Activated CD8-positive, alpha-beta memory T cell treated with anti-CD3 and anti-CD28 coated beads, Interleukin-2, amount 10 ng/mL, durations not matched to agents 7 days and 5 days (primary cell): ENCODE data around the gene FANCE. TPM values are rescaled to one million over a fixed set of nuclear protein-coding genes. Genes with fewer than 3 reads are reported as not detected.
"Not testable (repeated sequence)": the region's sequence is repeated elsewhere in the genome, so short reads cannot be mapped to it uniquely, and the experiment has no call there.

Experiments
- ATAC-seq: fragments of 150-1000 bp; cut with Tn5 transposase; one replicate; pipeline ENCODE4 v1.10.0; 2021; ENCODE audit warnings: moderate library complexity
- CTCF ChIA-PET: fragments of 350-600 bp; sonication (Branson Sonifier 250); formaldehyde crosslinking; loops from one replicate; lab custom pipeline; 2021; ENCODE audit warnings: antibody characterized with exemption; lab: Charles Lee
- DNase-seq: peaks from one replicate; pipeline ENCODE4 v3.0.0-alpha.2; 2020
- H3K27ac Mint-ChIP-seq: one replicate; pipeline ENCODE4 v1.8.0; 2021; ENCODE audit warnings: mild to moderate bottlenecking, mixed read lengths
- H3K27me3 Mint-ChIP-seq: one replicate; pipeline ENCODE4 v1.8.0; 2021; ENCODE audit warnings: mixed read lengths
- H3K36me3 Mint-ChIP-seq: one replicate; pipeline ENCODE4 v1.8.0; 2021; ENCODE audit warnings: mild to moderate bottlenecking, mixed read lengths
- H3K4me1 Mint-ChIP-seq: one replicate; pipeline ENCODE4 v1.8.0; 2021; ENCODE audit warnings: mixed read lengths
- H3K4me3 Mint-ChIP-seq: one replicate; pipeline ENCODE4 v1.8.0; 2021; ENCODE audit warnings: mild to moderate bottlenecking, moderate library complexity, mixed read lengths
- H3K9me3 Mint-ChIP-seq: one replicate; pipeline ENCODE4 v1.8.0; 2022; ENCODE audit warnings: low read depth, mixed read lengths
- total RNA-seq, 2 experiments: library from RNA; stranded (reverse); gene quantifications; one replicate each; pipeline ENCODE4 v1.2.3, GENCODE V29; 2021

Gene FANCE
- total RNA-seq, 2 experiments from 2014 or later, result 15.4 to 16.0 TPM

GRCh38 chr6:35501784-35502183 lies 49.6 kb downstream of the FANCE start:
- CTCF ChIA-PET, result no interaction called here
- Mint-ChIP-seq H3K36me3 (no peaks in the 10 kb centered on the region), H3K9me3 (no peaks in the 10 kb centered on the region), H3K4me1 (peaks cover 3% of the 10 kb centered on the region), H3K4me3 (no peak overlapping the region), H3K27me3 (peaks cover 42% of the 10 kb centered on the region), H3K27ac (no peak overlapping the region)
- DNase-seq (no peak), ATAC-seq (no peak)

- ATAC-seq, result no peak
- Mint-ChIP-seq H3K27me3 (peaks cover 36% of the 10 kb centered on the region), H3K9me3 (no peaks in the 10 kb centered on the region), H3K4me3 (no peak overlapping the region), H3K36me3 (no peaks in the 10 kb centered on the region), H3K4me1 (peaks cover 2% of the 10 kb centered on the region), H3K27ac (no peak overlapping the region)
- CTCF ChIA-PET, result interaction anchor here (1.8 kb wide), 1 partner anchor 19 kb away, joined by 7 read pairs; no protein-coding TSS in a partner anchor
- DNase-seq, result no peak
Observed at GRCh38 chr6:35503534-35503933, 51.4 kb downstream of the FANCE start.

- Mint-ChIP-seq H3K4me3 (no peak overlapping the region), H3K27ac (no peak overlapping the region), H3K4me1 (no peaks in the 10 kb centered on the region), H3K27me3 (peaks cover 31% of the 10 kb centered on the region), H3K36me3 (no peaks in the 10 kb centered on the region), H3K9me3 (no peaks in the 10 kb centered on the region)
- CTCF ChIA-PET, result no interaction called here
- DNase-seq (no peak), ATAC-seq (no peak)
Observed at GRCh38 chr6:35505999-35506412, 53.9 kb downstream of the FANCE start.

- no peaks in the 10 kb centered on the region for H3K36me3 Mint-ChIP-seq
Observed at GRCh38 chr6:35506536-35506935, 54.4 kb downstream of the FANCE start.

GRCh38 chr6:35507221-35507620 lies 55.1 kb downstream of the FANCE start:
- no peak for ATAC-seq
- H3K4me3 Mint-ChIP-seq, result no peak overlapping the region

More at GRCh38 chr6:35506536-35506935, 54.4 kb downstream of the FANCE start:
- ATAC-seq (no peak), DNase-seq (no peak)
- Mint-ChIP-seq H3K4me1 (no peaks in the 10 kb centered on the region), H3K27me3 (peaks cover 34% of the 10 kb centered on the region), H3K27ac (no peak overlapping the region), H3K9me3 (no peaks in the 10 kb centered on the region), H3K4me3 (no peak overlapping the region)
- CTCF ChIA-PET, result interaction anchor here (0.9 to 1.5 kb wide), 3 partner anchors 17 to 46 kb away, joined by 3 to 4 read pairs (median 4); no protein-coding TSS in a partner anchor

GRCh38 chr6:35508027-35508426 lies 55.9 kb downstream of the FANCE start:
- no peak overlapping the region for H3K4me3 Mint-ChIP-seq
- H3K9me3 Mint-ChIP-seq, result no peaks in the 10 kb centered on the region
- ATAC-seq (no peak), DNase-seq (no peak)
- H3K27ac Mint-ChIP-seq, result no peak overlapping the region
- H3K4me1 Mint-ChIP-seq, result no peaks in the 10 kb centered on the region
- CTCF ChIA-PET, result interaction anchor here (0.6 to 1.5 kb wide), 2 partner anchors 15 to 1073 kb away, joined by 3 to 4 read pairs; no protein-coding TSS in a partner anchor
- no peaks in the 10 kb centered on the region for H3K36me3 Mint-ChIP-seq
- peaks cover 31% of the 10 kb centered on the region for H3K27me3 Mint-ChIP-seq

More at GRCh38 chr6:35507221-35507620, 55.1 kb downstream of the FANCE start:
- DNase-seq, result no peak
- Mint-ChIP-seq H3K27me3 (peaks cover 31% of the 10 kb centered on the region), H3K9me3 (no peaks in the 10 kb centered on the region), H3K36me3 (no peaks in the 10 kb centered on the region), H3K27ac (no peak overlapping the region), H3K4me1 (no peaks in the 10 kb centered on the region)
- CTCF ChIA-PET, result interaction anchor here (0.9 to 1.5 kb wide), 3 partner anchors 16 to 45 kb away, joined by 3 to 4 read pairs (median 4); no protein-coding TSS in a partner anchor

- Mint-ChIP-seq H3K4me1 (no peaks in the 10 kb centered on the region), H3K36me3 (no peaks in the 10 kb centered on the region), H3K4me3 (no peak overlapping the region), H3K27me3 (peaks cover 29% of the 10 kb centered on the region), H3K9me3 (no peaks in the 10 kb centered on the region), H3K27ac (no peak overlapping the region)
- ATAC-seq (no peak), DNase-seq (no peak)
- CTCF ChIA-PET, result interaction anchor here (0.6 kb wide), 1 partner anchor 1072 kb away, joined by 3 read pairs; no protein-coding TSS in a partner anchor
Observed at GRCh38 chr6:35508542-35508941, 56.4 kb downstream of the FANCE start.

- CTCF ChIA-PET, result interaction anchor here (1.0 to 1.5 kb wide), 2 partner anchors 14 to 27 kb away, joined by 3 read pairs; partner anchors contain the start of gene TEAD3
- no peak overlapping the region for H3K27ac Mint-ChIP-seq
- H3K4me3 Mint-ChIP-seq, result no peak overlapping the region
- ATAC-seq (no peak), DNase-seq (no peak)
- H3K36me3 Mint-ChIP-seq, result no peaks in the 10 kb centered on the region
- peaks cover 32% of the 10 kb centered on the region for H3K27me3 Mint-ChIP-seq
- peaks cover 2% of the 10 kb centered on the region for H3K4me1 Mint-ChIP-seq
- H3K9me3 Mint-ChIP-seq, result no peaks in the 10 kb centered on the region
Observed at GRCh38 chr6:35510916-35511561, 58.9 kb downstream of the FANCE start.

- CTCF ChIA-PET, result no interaction called here
- ATAC-seq, result no peak
- H3K27ac Mint-ChIP-seq, result no peak overlapping the region
- H3K36me3 Mint-ChIP-seq, result no peaks in the 10 kb centered on the region
- peaks cover 29% of the 10 kb centered on the region for H3K27me3 Mint-ChIP-seq
- peaks cover 2% of the 10 kb centered on the region for H3K4me1 Mint-ChIP-seq
- no peaks in the 10 kb centered on the region for H3K9me3 Mint-ChIP-seq
- no peak overlapping the region for H3K4me3 Mint-ChIP-seq
- DNase-seq, result no peak
Observed at GRCh38 chr6:35511562-35511941, 59.4 kb downstream of the FANCE start.

- no peak for ATAC-seq
- DNase-seq, result no peak
- CTCF ChIA-PET, result no interaction called here
- Mint-ChIP-seq H3K27ac (no peak overlapping the region), H3K4me3 (no peak overlapping the region), H3K27me3 (peaks cover 28% of the 10 kb centered on the region), H3K9me3 (no peaks in the 10 kb centered on the region), H3K4me1 (peaks cover 2% of the 10 kb centered on the region), H3K36me3 (no peaks in the 10 kb centered on the region)
Observed at GRCh38 chr6:35512006-35512405, 59.9 kb downstream of the FANCE start.

GRCh38 chr6:35512740-35513139 lies 60.6 kb downstream of the FANCE start, which contains the start of gene TULP1:
TSS of gene TULP1 (minus strand) at chr6:35512896. CDS start at chr6:35512858, 38 bp downstream.
- Mint-ChIP-seq H3K4me3 (no peak within 1 kb of the TSS), H3K4me1 (peaks cover 2% of the 10 kb centered on the region), H3K36me3 (no peaks in the 10 kb centered on the region), H3K27ac (no peak within 1 kb of the TSS), H3K9me3 (no peaks in the 10 kb centered on the region), H3K27me3 (peaks cover 28% of the 10 kb centered on the region)
- DNase-seq (no peak), ATAC-seq (no peak)
- CTCF ChIA-PET, result no interaction called here

- H3K27me3 Mint-ChIP-seq, result peaks cover 32% of the 10 kb centered on the region
- H3K4me3 Mint-ChIP-seq, result no peak overlapping the region
- CTCF ChIA-PET, result interaction anchor here (0.7 to 0.8 kb wide), 2 partner anchors 8 to 280 kb away, joined by 3 to 4 read pairs; no protein-coding TSS in a partner anchor
- no peaks in the 10 kb centered on the region for H3K36me3 Mint-ChIP-seq
- DNase-seq (no peak), ATAC-seq (no peak)
- H3K4me1 Mint-ChIP-seq, result peaks cover 2% of the 10 kb centered on the region
- no peak overlapping the region for H3K27ac Mint-ChIP-seq
- no peaks in the 10 kb centered on the region for H3K9me3 Mint-ChIP-seq
Observed at GRCh38 chr6:35514587-35514986, 62.4 kb downstream of the FANCE start.

GRCh38 chr6:35515939-35516338 lies 63.8 kb downstream of the FANCE start:
- H3K4me1 Mint-ChIP-seq, DNase-seq, H3K4me3 Mint-ChIP-seq, H3K9me3 Mint-ChIP-seq, H3K36me3 Mint-ChIP-seq, H3K27ac Mint-ChIP-seq, ATAC-seq: not testable (repeated sequence)
- CTCF ChIA-PET, result interaction anchor here (1.2 kb wide), 1 partner anchor 36 kb away, joined by 4 read pairs; no protein-coding TSS in a partner anchor
- peaks cover 23% of the 10 kb centered on the region for H3K27me3 Mint-ChIP-seq
